SJCRH30 (cell line): Measurements from ENCODE around the gene PRKN. TPM values are rescaled to one million over a fixed set of nuclear protein-coding genes. Genes with fewer than 3 reads are reported as not detected.

ENCODE experiments used
- DNase-seq, 2 experiments: peaks; one replicate each; pipeline ENCODE4 v3.0.0-alpha.2; 2015 to 2020
- H3K27ac ChIP-seq: fragments of 250-450 bp; sonication (Bioruptor Pico); 2 replicates; pipeline ENCODE4 v1.5.1; 2020; ENCODE audit warnings: mild to moderate bottlenecking, moderate library complexity
- H3K27me3 ChIP-seq: fragments of 250-450 bp; sonication (Bioruptor Pico); 2 replicates; pipeline ENCODE4 v1.5.1; 2020; ENCODE audit warnings: mild to moderate bottlenecking, moderate library complexity
- H3K36me3 ChIP-seq: fragments of 250-450 bp; sonication (Bioruptor Pico); 2 replicates; pipeline ENCODE4 v1.5.1; 2020; ENCODE audit warnings: mild to moderate bottlenecking, moderate library complexity
- H3K4me1 ChIP-seq: fragments of 250-450 bp; sonication (Bioruptor Pico); 2 replicates; pipeline ENCODE4 v1.5.1; 2020; ENCODE audit warnings: mild to moderate bottlenecking, moderate library complexity
- H3K4me3 ChIP-seq: fragments of 250-450 bp; sonication (Bioruptor Pico); 2 replicates; pipeline ENCODE4 v1.5.1; 2020; ENCODE audit warnings: mild to moderate bottlenecking, moderate library complexity
- H3K9me3 ChIP-seq: fragments of 250-450 bp; sonication (Bioruptor Pico); replicated peaks from 2 replicates; pipeline ENCODE4 v1.5.1; 2020; ENCODE audit warnings: mild to moderate bottlenecking, moderate library complexity
- total RNA-seq: library from RNA; depleted of rRNA; stranded (reverse); fragments of >200 nt; shearing (Covaris generic); gene quantifications from 2 replicates; pipeline ENCODE4 v1.2.3, GENCODE V29; 2014

The PRKN gene
- total RNA-seq, 1 experiment from 2014 or later = not detected

GRCh38 chr6:162343198-162343935 is 384.2 kb downstream of the PRKN start:
- no peak for DNase-seq
- no peak overlapping the region for H3K27ac ChIP-seq
- H3K27me3 ChIP-seq = no peaks in the 10 kb centered on the region
- no peaks in the 10 kb centered on the region for H3K4me1 ChIP-seq
- H3K9me3 ChIP-seq = peaks cover 3% of the 10 kb centered on the region; the same call in 1 of the 2 replicates
- H3K36me3 ChIP-seq = no peaks in the 10 kb centered on the region
- H3K4me3 ChIP-seq = no peak overlapping the region

- Histone ChIP-seq H3K27ac (no peak overlapping the region), H3K27me3 (no peaks in the 10 kb centered on the region), H3K4me3 (no peak overlapping the region), H3K9me3 (peaks cover 3% of the 10 kb centered on the region; the same call in 1 of the 2 replicates), H3K4me1 (no peaks in the 10 kb centered on the region), H3K36me3 (no peaks in the 10 kb centered on the region)
- DNase-seq = no peak
These were observed 390.2 kb downstream of the PRKN start for GRCh38 chr6:162337412-162337811.

GRCh38 chr6:162336359-162336758 is 391.2 kb downstream of the PRKN start:
- Histone ChIP-seq H3K36me3 (no peaks in the 10 kb centered on the region), H3K27ac (no peak overlapping the region), H3K4me3 (no peak overlapping the region), H3K4me1 (no peaks in the 10 kb centered on the region), H3K27me3 (no peaks in the 10 kb centered on the region), H3K9me3 (peaks cover 3% of the 10 kb centered on the region; the same call in 1 of the 2 replicates)
- DNase-seq = no peak

GRCh38 chr6:162332365-162332764 is 395.2 kb downstream of the PRKN start:
- no peak overlapping the region for H3K27ac ChIP-seq
- H3K9me3 ChIP-seq = no peaks in the 10 kb centered on the region
- DNase-seq = no peak
- H3K4me1 ChIP-seq = no peaks in the 10 kb centered on the region
- H3K27me3 ChIP-seq = no peaks in the 10 kb centered on the region
- H3K4me3 ChIP-seq = no peak overlapping the region
- no peaks in the 10 kb centered on the region for H3K36me3 ChIP-seq

GRCh38 chr6:162331911-162332310 is 395.7 kb downstream of the PRKN start:
- H3K4me3 ChIP-seq = no peak overlapping the region
- H3K36me3 ChIP-seq = no peaks in the 10 kb centered on the region
- no peaks in the 10 kb centered on the region for H3K4me1 ChIP-seq
- H3K27ac ChIP-seq = no peak overlapping the region
- DNase-seq = no peak
- no peaks in the 10 kb centered on the region for H3K9me3 ChIP-seq
- H3K27me3 ChIP-seq = no peaks in the 10 kb centered on the region

- DNase-seq = no peak
- Histone ChIP-seq H3K4me3 (no peak overlapping the region), H3K36me3 (no peaks in the 10 kb centered on the region), H3K4me1 (no peaks in the 10 kb centered on the region), H3K27me3 (no peaks in the 10 kb centered on the region), H3K9me3 (no peaks in the 10 kb centered on the region), H3K27ac (no peak overlapping the region)
These were observed 401.7 kb downstream of the PRKN start for GRCh38 chr6:162325826-162326225.

GRCh38 chr6:162325051-162325450 is 402.5 kb downstream of the PRKN start:
- Histone ChIP-seq H3K4me1 (no peaks in the 10 kb centered on the region), H3K4me3 (no peak overlapping the region), H3K9me3 (no peaks in the 10 kb centered on the region), H3K27me3 (no peaks in the 10 kb centered on the region), H3K27ac (no peak overlapping the region), H3K36me3 (no peaks in the 10 kb centered on the region)
- DNase-seq = no peak

GRCh38 chr6:162315291-162315690 is 412.3 kb downstream of the PRKN start:
- H3K4me1 ChIP-seq = no peaks in the 10 kb centered on the region
- H3K27ac ChIP-seq = no peak overlapping the region
- no peak overlapping the region for H3K4me3 ChIP-seq
- no peaks in the 10 kb centered on the region for H3K27me3 ChIP-seq
- H3K9me3 ChIP-seq = no peaks in the 10 kb centered on the region
- no peaks in the 10 kb centered on the region for H3K36me3 ChIP-seq
- DNase-seq = no peak

- Histone ChIP-seq H3K9me3 (no peaks in the 10 kb centered on the region), H3K4me3 (no peak overlapping the region), H3K27ac (no peak overlapping the region), H3K36me3 (no peaks in the 10 kb centered on the region), H3K4me1 (no peaks in the 10 kb centered on the region), H3K27me3 (no peaks in the 10 kb centered on the region)
- no peak for DNase-seq
These were observed 413.5 kb downstream of the PRKN start for GRCh38 chr6:162313922-162314660.

- DNase-seq = no peak
- Histone ChIP-seq H3K36me3 (no peaks in the 10 kb centered on the region), H3K27ac (no peak overlapping the region), H3K9me3 (no peaks in the 10 kb centered on the region), H3K4me3 (no peak overlapping the region), H3K27me3 (no peaks in the 10 kb centered on the region), H3K4me1 (no peaks in the 10 kb centered on the region)
These were observed 419.7 kb downstream of the PRKN start for GRCh38 chr6:162307865-162308264.

- Histone ChIP-seq H3K27me3 (no peaks in the 10 kb centered on the region), H3K4me3 (no peak overlapping the region), H3K36me3 (no peaks in the 10 kb centered on the region), H3K27ac (no peak overlapping the region), H3K9me3 (no peaks in the 10 kb centered on the region), H3K4me1 (no peaks in the 10 kb centered on the region)
- no peak for DNase-seq
These were observed 420.9 kb downstream of the PRKN start for GRCh38 chr6:162306616-162307015.

GRCh38 chr6:162301128-162301527 is 426.4 kb downstream of the PRKN start:
- H3K27ac ChIP-seq = no peak overlapping the region
- H3K36me3 ChIP-seq = no peaks in the 10 kb centered on the region
- no peak for DNase-seq
- H3K4me1 ChIP-seq = no peaks in the 10 kb centered on the region
- no peaks in the 10 kb centered on the region for H3K9me3 ChIP-seq
- no peak overlapping the region for H3K4me3 ChIP-seq
- peaks cover 6% of the 10 kb centered on the region; the same call in 1 of the 2 replicates for H3K27me3 ChIP-seq

GRCh38 chr6:162294029-162294428 is 433.5 kb downstream of the PRKN start:
- Histone ChIP-seq H3K36me3 (no peaks in the 10 kb centered on the region), H3K27me3 (peaks cover 26% of the 10 kb centered on the region), H3K4me1 (no peaks in the 10 kb centered on the region), H3K27ac (no peak overlapping the region), H3K4me3 (no peak overlapping the region), H3K9me3 (no peaks in the 10 kb centered on the region)
- no peak for DNase-seq

GRCh38 chr6:162292915-162293314 is 434.7 kb downstream of the PRKN start:
- no peaks in the 10 kb centered on the region for H3K36me3 ChIP-seq
- H3K4me1 ChIP-seq = no peaks in the 10 kb centered on the region
- H3K27ac ChIP-seq = no peak overlapping the region
- no peak overlapping the region for H3K4me3 ChIP-seq
- DNase-seq = no peak
- H3K27me3 ChIP-seq = peaks cover 26% of the 10 kb centered on the region
- no peaks in the 10 kb centered on the region for H3K9me3 ChIP-seq

- Histone ChIP-seq H3K27me3 (peaks cover 20% of the 10 kb centered on the region), H3K27ac (no peak overlapping the region), H3K4me3 (no peak overlapping the region), H3K36me3 (no peaks in the 10 kb centered on the region), H3K4me1 (no peaks in the 10 kb centered on the region), H3K9me3 (no peaks in the 10 kb centered on the region)
- DNase-seq = no peak
These were observed 436.6 kb downstream of the PRKN start for GRCh38 chr6:162290846-162291465.
